H1 (cell line): ENCODE measurements around the gene HADHA. TPM values are rescaled to one million over a fixed set of nuclear protein-coding genes. Genes with fewer than 3 reads are reported as not detected.

Experiments
- HDAC6 ChIP-seq: IDR thresholded peaks from one replicate; pipeline ENCODE4 v1.7.1; 2012; ENCODE audit warnings: low read depth, mild to moderate bottlenecking, inconsistent platforms, low read length, moderate library complexity
- MAFK ChIP-seq: IDR thresholded peaks from 2 replicates; pipeline ENCODE4 v1.6.1; 2012; ENCODE audit warnings: low read depth, mild to moderate bottlenecking, improper control_type of control experiment, low read length
- NRF1 ChIP-seq: IDR thresholded peaks from 2 replicates; pipeline ENCODE4 v1.6.1; 2011; ENCODE audit warnings: mild to moderate bottlenecking, low read depth, low read length, improper control_type of control experiment
- SIN3A ChIP-seq, 2 experiments: IDR thresholded peaks in 1 of 2; conservative IDR thresholded peaks in 1 of 2; 2 replicates each; pipeline ENCODE4 v1.6.1; 2011 to 2012; ENCODE audit warnings: low read length in 2 of 2, improper control_type of control experiment in 1 of 2, low read depth in 1 of 2, mild to moderate bottlenecking in 1 of 2
- polyA plus RNA-seq, 7 experiments: library from polyadenylated mRNA; depleted of rRNA in 3 of 7; stranded (reverse) in 5 of 7; unstranded in 2 of 7; fragments of >200 nt in 5 of 7; fragments of 200-250 nt in 2 of 7; gene quantifications; 1 replicate in 5 of 7; 2 replicates in 1 of 7; 4 replicates in 1 of 7; pipeline versions ENCODE4 v1.2.1 to v1.2.3, GENCODE V29; 2011 to 2013; ENCODE audit warnings: missing spikeins in 2 of 7, mixed read lengths in 2 of 7
- total RNA-seq: library from RNA; stranded (reverse); fragmentation: NEBNext Ultra II Directional; extraction: Animal tissue kit (Norgen Biotek cat#: 25700); gene quantifications from 2 replicates; pipeline ENCODE4 v1.2.1, GENCODE V29; 2021

Gene HADHA
- total and polyA plus RNA-seq, 2 of the 8 experiments (the other 6 are each of a cell fraction or from before 2014, with no cell fraction given) = 64.6 to 131 TPM

GRCh38 chr2:26241928-26242436 is 2.5 kb downstream of the HADHA start (continued):
- TF ChIP-seq MAFK (no peak), HDAC6 (no peak), SIN3A (conservative IDR thresholded peaks at IDR 0.05 in 1 of 2, IDR thresholded peaks at IDR 0.05 in 1 of 2; ENCODE audit: low read depth in 1 of 2, low read length in 2 of 2) (no peak), NRF1 (no peak)
